GM19468 (cell line): Measurements from ENCODE around the gene MSMO1.

Experiments used
- ATAC-seq: cut with Tn5 transposase; IDR thresholded peaks from one replicate; pipeline ENCODE4 v1.9.1; 2021; ENCODE audit warnings: mild to moderate bottlenecking, moderate library complexity, moderate number of reproducible peaks; ENCODE audit not compliant: unreplicated experiment; ENCODE audit errors: extremely low read depth

Gene MSMO1

GRCh38 chr4:165383591-165384073, 56.2 kb downstream of the MSMO1 start:
- no peak for ATAC-seq

- no peak for ATAC-seq
Measured at GRCh38 chr4:165384186-165384585, 56.7 kb downstream of the MSMO1 start.

GRCh38 chr4:165384598-165384997, 57.1 kb downstream of the MSMO1 start:
- ATAC-seq, result no peak

- no peak for ATAC-seq
Measured at GRCh38 chr4:165385126-165385525, 57.7 kb downstream of the MSMO1 start.

- no peak for ATAC-seq
Measured at GRCh38 chr4:165386328-165386727, 58.9 kb downstream of the MSMO1 start.

- ATAC-seq, result no peak
Measured at GRCh38 chr4:165388756-165389155, 61.3 kb downstream of the MSMO1 start.
